Measurements from ENCODE around the gene SCAP.

DNA sequence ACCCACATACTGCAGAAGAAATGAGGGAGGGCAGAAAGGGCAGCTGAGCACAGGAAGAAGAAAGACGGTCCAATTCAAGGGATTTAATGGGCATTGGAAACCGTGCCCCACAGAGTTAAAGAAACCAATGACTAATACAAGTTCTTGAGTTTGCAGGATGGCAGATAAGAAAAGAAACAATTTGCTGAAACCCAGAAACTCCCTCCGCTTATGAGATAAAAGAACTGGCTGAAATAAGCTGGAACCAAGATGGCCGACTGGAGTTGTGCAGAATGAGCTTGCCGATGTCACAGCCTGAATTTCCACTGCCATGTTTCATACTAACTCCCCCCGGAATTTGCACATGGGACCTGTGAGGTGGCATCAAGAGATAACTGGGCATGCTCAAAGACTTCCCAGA, 47.1 kb downstream of the SCAP start:
- TF ChIP-seq, protein P1, sequence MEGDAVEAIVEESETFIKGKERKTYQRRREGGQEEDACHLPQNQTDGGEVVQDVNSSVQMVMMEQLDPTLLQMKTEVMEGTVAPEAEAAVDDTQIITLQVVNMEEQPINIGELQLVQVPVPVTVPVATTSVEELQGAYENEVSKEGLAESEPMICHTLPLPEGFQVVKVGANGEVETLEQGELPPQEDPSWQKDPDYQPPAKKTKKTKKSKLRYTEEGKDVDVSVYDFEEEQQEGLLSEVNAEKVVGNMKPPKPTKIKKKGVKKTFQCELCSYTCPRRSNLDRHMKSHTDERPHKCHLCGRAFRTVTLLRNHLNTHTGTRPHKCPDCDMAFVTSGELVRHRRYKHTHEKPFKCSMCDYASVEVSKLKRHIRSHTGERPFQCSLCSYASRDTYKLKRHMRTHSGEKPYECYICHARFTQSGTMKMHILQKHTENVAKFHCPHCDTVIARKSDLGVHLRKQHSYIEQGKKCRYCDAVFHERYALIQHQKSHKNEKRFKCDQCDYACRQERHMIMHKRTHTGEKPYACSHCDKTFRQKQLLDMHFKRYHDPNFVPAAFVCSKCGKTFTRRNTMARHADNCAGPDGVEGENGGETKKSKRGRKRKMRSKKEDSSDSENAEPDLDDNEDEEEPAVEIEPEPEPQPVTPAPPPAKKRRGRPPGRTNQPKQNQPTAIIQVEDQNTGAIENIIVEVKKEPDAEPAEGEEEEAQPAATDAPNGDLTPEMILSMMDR (IDR thresholded peaks at IDR 0.05; ENCODE audit: poor library complexity) = no peak
- no peak for TF ChIP-seq EZH2 (IDR thresholded peaks at IDR 0.05; ENCODE audit: borderline replicate concordance)
- no peak for TF ChIP-seq EZH2phosphoT487 (IDR thresholded peaks at IDR 0.05; ENCODE audit: low read depth, severe bottlenecking, unreplicated experiment)

Data from hepatocyte (in vitro differentiated cells).